HEK293 (cell line): ENCODE data around the gene ARHGAP15.

Experiments
- CTCF ChIA-PET: fragments of 350-600 bp; formaldehyde crosslinking; extraction: SDS; loops from one replicate; lab custom pipeline; 2021; ENCODE audit warnings: antibody characterized with exemption; lab: Yijun Ruan, JAX
- POLR2A ChIA-PET: fragments of 300-600 bp; formaldehyde crosslinking; extraction: SDS; loops from one replicate; lab custom pipeline; 2020; ENCODE audit warnings: antibody characterized with exemption, inconsistent platforms; lab: Yijun Ruan, JAX
- H3K27ac ChIP-seq: fragments of 200-500 bp; sonication (Bioruptor generic); 2 replicates; pipeline ENCODE4 v1.5.1; 2014; ENCODE audit warnings: low read depth, low read length, control low read depth, inconsistent platforms; ENCODE audit errors: extremely low read depth
- H3K36me3 ChIP-seq, 2 experiments: fragments of 200-500 bp in 1 of 2; sonication (Bioruptor generic) in 1 of 2; 1 replicate in 1 of 2; 2 replicates in 1 of 2; pipeline ENCODE4 v1.5.1; 2014 to 2017; ENCODE audit warnings: inconsistent platforms in 2 of 2, low read length in 2 of 2; ENCODE audit not compliant: control insufficient read depth in 2 of 2, insufficient read depth in 1 of 2
- H3K4me1 ChIP-seq: fragments of 200-500 bp; sonication (Bioruptor generic); 2 replicates; pipeline ENCODE4 v1.5.1; 2014; ENCODE audit warnings: mild to moderate bottlenecking, low read length, inconsistent platforms; ENCODE audit not compliant: control insufficient read depth, insufficient read depth
- H3K4me3 ChIP-seq: 2 replicates; pipeline ENCODE4 v1.5.1; 2011; ENCODE audit warnings: low read depth, mild to moderate bottlenecking, control low read depth, low read length, moderate library complexity
- H3K9me3 ChIP-seq: fragments of 200-500 bp; sonication (Bioruptor generic); 2 replicates; pipeline ENCODE4 v1.5.1; 2014; ENCODE audit warnings: low read depth, low read length, inconsistent platforms; ENCODE audit not compliant: control insufficient read depth, insufficient read depth
- HOXC10 ChIP-seq: sonication (generic); formaldehyde crosslinking; IDR thresholded peaks from 2 replicates; pipeline ENCODE4 v1.8.1; 2023; ENCODE audit warnings: mild to moderate bottlenecking, missing genetic modification reagents
- OSR2 ChIP-seq: fragments of 450-650 bp; formaldehyde crosslinking; IDR thresholded peaks from 2 replicates; pipeline ENCODE4 v1.5.1; 2016; ENCODE audit warnings: missing biosample characterization, missing genetic modification characterization
- OVOL3 ChIP-seq: fragments of 450-650 bp; formaldehyde crosslinking; IDR thresholded peaks from 2 replicates; pipeline ENCODE4 v1.5.1; 2016; ENCODE audit warnings: missing biosample characterization, missing genetic modification characterization
- SP2 ChIP-seq: fragments of 450-650 bp; formaldehyde crosslinking; IDR thresholded peaks from 2 replicates; pipeline ENCODE4 v1.5.1; 2016; ENCODE audit warnings: missing biosample characterization, missing genetic modification characterization
- ZBTB7A ChIP-seq: fragments of 450-650 bp; formaldehyde crosslinking; IDR thresholded peaks from 2 replicates; pipeline ENCODE4 v1.5.1; 2016; ENCODE audit warnings: low read depth, missing biosample characterization, missing genetic modification characterization
- ZNF184 ChIP-seq: fragments of 450-650 bp; IDR thresholded peaks from 2 replicates; pipeline ENCODE4 v1.5.1; 2018; ENCODE audit warnings: missing biosample characterization, mild to moderate bottlenecking, missing genetic modification characterization
- ZNF23 ChIP-seq: fragments of 450-650 bp; formaldehyde crosslinking; IDR thresholded peaks from 2 replicates; pipeline ENCODE4 v1.5.1; 2016; ENCODE audit warnings: missing biosample characterization, missing genetic modification characterization, borderline replicate concordance
- ZNF266 ChIP-seq: fragments of 450-650 bp; formaldehyde crosslinking; IDR thresholded peaks from 2 replicates; pipeline ENCODE4 v1.5.1; 2016; ENCODE audit warnings: missing biosample characterization, missing genetic modification characterization, low read depth
- ZNF350 ChIP-seq: fragments of 450-650 bp; formaldehyde crosslinking; IDR thresholded peaks from 2 replicates; pipeline ENCODE4 v1.5.0; 2017; ENCODE audit warnings: missing biosample characterization, mild to moderate bottlenecking, missing genetic modification characterization
- ZNF391 ChIP-seq: fragments of 450-650 bp; formaldehyde crosslinking; IDR thresholded peaks from 2 replicates; pipeline ENCODE4 v1.5.1; 2016; ENCODE audit warnings: low read depth, missing biosample characterization, missing genetic modification characterization, borderline replicate concordance
- ZNF521 ChIP-seq: fragments of 450-650 bp; formaldehyde crosslinking; IDR thresholded peaks from 2 replicates; pipeline ENCODE4 v1.5.1; 2017; ENCODE audit warnings: missing biosample characterization, mild to moderate bottlenecking, missing genetic modification characterization
- ZNF555 ChIP-seq: fragments of 450-650 bp; formaldehyde crosslinking; conservative IDR thresholded peaks from 2 replicates; pipeline ENCODE4 v1.5.1; 2017; ENCODE audit warnings: missing biosample characterization, mild to moderate bottlenecking, missing genetic modification characterization, inconsistent platforms
- ZNF561 ChIP-seq: fragments of 450-650 bp; IDR thresholded peaks from 2 replicates; pipeline ENCODE4 v1.5.1; 2018; ENCODE audit warnings: missing biosample characterization, missing genetic modification characterization, borderline replicate concordance
- ZNF777 ChIP-seq: fragments of 450-650 bp; formaldehyde crosslinking; IDR thresholded peaks from 2 replicates; pipeline ENCODE4 v1.5.1; 2017; ENCODE audit warnings: missing biosample characterization, missing genetic modification characterization, borderline replicate concordance
- ZNF837 ChIP-seq: fragments of 450-650 bp; formaldehyde crosslinking; IDR thresholded peaks from 2 replicates; pipeline ENCODE4 v1.5.1; 2016; ENCODE audit warnings: missing biosample characterization, missing genetic modification characterization
- TF ChIP-seq, protein P1 (sequence below): fragments of 450-650 bp; formaldehyde crosslinking; IDR thresholded peaks from 2 replicates; pipeline ENCODE4 v1.5.1; 2016; ENCODE audit warnings: missing biosample characterization, missing genetic modification characterization
- TF ChIP-seq, protein P2 (sequence below): fragments of 450-650 bp; formaldehyde crosslinking; IDR thresholded peaks from 2 replicates; pipeline ENCODE4 v1.5.0; 2017; ENCODE audit warnings: missing biosample characterization, missing genetic modification characterization, borderline replicate concordance
- TF ChIP-seq, protein P3 (sequence below): fragments of 450-650 bp; formaldehyde crosslinking; IDR thresholded peaks from 2 replicates; pipeline ENCODE4 v1.5.1; 2016; ENCODE audit warnings: missing biosample characterization, missing genetic modification characterization, borderline replicate concordance

The ARHGAP15 gene

DNA sequence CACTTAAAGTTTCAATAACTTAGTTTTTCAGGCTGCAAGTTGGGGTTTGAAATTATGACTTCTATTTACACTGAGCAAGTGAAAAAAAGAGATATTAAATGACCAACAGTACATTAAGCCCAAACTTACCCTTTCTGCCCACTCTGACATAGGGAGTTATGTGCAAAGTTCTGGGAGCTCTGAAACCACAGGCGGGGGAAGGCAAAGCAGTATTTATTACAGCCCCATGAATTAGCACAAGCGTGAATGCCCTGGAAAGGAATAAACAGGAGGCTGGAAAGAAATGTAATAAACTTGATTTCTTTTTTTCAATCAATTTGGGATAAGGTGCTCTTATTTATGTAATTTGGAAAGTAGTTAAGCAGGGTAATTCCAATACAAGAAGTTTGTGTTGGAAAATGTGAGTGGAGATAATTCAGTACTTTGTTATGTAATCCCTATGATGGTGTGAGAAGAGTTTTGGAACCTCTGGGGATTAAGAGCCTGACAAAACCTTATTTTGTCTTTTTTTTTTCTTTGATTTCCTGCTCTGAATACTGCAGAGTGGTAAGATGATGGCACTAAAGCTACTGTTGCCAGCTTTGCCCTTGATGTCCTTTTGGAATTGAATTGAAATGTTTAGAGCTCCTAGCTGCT lies 351.5 kb downstream of the ARHGAP15 start (continued):
- TF ChIP-seq, protein P1, sequence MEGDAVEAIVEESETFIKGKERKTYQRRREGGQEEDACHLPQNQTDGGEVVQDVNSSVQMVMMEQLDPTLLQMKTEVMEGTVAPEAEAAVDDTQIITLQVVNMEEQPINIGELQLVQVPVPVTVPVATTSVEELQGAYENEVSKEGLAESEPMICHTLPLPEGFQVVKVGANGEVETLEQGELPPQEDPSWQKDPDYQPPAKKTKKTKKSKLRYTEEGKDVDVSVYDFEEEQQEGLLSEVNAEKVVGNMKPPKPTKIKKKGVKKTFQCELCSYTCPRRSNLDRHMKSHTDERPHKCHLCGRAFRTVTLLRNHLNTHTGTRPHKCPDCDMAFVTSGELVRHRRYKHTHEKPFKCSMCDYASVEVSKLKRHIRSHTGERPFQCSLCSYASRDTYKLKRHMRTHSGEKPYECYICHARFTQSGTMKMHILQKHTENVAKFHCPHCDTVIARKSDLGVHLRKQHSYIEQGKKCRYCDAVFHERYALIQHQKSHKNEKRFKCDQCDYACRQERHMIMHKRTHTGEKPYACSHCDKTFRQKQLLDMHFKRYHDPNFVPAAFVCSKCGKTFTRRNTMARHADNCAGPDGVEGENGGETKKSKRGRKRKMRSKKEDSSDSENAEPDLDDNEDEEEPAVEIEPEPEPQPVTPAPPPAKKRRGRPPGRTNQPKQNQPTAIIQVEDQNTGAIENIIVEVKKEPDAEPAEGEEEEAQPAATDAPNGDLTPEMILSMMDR (tag by site-specific recombination), result no peak

DNA sequence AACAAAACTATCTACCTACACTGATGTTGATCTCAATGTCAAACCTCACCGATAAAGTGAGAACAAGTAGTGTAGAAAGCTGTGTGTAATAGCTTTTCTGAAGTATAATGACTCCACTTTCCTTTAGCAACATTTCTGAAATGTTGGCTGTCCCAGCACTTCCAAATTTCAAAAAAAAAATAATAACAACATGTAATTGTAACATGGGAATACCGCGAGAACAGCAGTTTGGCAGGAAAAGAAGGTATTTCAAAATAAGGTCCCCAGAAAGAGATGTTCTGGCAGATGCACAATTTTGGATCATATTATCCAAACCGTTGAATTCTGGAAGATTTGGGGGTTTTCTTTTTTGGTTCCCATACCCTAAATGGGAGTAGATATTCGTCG lies 352.0 kb downstream of the ARHGAP15 start:
- no peaks in the 10 kb centered on the region for H3K36me3 ChIP-seq
- H3K4me1 ChIP-seq, result peaks cover 3% of the 10 kb centered on the region; the same call in 1 of the 2 replicates
- TF ChIP-seq, protein P2, sequence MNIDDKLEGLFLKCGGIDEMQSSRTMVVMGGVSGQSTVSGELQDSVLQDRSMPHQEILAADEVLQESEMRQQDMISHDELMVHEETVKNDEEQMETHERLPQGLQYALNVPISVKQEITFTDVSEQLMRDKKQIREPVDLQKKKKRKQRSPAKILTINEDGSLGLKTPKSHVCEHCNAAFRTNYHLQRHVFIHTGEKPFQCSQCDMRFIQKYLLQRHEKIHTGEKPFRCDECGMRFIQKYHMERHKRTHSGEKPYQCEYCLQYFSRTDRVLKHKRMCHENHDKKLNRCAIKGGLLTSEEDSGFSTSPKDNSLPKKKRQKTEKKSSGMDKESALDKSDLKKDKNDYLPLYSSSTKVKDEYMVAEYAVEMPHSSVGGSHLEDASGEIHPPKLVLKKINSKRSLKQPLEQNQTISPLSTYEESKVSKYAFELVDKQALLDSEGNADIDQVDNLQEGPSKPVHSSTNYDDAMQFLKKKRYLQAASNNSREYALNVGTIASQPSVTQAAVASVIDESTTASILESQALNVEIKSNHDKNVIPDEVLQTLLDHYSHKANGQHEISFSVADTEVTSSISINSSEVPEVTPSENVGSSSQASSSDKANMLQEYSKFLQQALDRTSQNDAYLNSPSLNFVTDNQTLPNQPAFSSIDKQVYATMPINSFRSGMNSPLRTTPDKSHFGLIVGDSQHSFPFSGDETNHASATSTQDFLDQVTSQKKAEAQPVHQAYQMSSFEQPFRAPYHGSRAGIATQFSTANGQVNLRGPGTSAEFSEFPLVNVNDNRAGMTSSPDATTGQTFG (tag by site-specific recombination), result no peak
- TF ChIP-seq OSR2 (tag by site-specific recombination) (no peak), HOXC10 (CRISPR knock-in tag) (no peak), ZNF777 (tag by site-specific recombination) (no peak), OVOL3 (no peak)
- TF ChIP-seq, protein P3, sequence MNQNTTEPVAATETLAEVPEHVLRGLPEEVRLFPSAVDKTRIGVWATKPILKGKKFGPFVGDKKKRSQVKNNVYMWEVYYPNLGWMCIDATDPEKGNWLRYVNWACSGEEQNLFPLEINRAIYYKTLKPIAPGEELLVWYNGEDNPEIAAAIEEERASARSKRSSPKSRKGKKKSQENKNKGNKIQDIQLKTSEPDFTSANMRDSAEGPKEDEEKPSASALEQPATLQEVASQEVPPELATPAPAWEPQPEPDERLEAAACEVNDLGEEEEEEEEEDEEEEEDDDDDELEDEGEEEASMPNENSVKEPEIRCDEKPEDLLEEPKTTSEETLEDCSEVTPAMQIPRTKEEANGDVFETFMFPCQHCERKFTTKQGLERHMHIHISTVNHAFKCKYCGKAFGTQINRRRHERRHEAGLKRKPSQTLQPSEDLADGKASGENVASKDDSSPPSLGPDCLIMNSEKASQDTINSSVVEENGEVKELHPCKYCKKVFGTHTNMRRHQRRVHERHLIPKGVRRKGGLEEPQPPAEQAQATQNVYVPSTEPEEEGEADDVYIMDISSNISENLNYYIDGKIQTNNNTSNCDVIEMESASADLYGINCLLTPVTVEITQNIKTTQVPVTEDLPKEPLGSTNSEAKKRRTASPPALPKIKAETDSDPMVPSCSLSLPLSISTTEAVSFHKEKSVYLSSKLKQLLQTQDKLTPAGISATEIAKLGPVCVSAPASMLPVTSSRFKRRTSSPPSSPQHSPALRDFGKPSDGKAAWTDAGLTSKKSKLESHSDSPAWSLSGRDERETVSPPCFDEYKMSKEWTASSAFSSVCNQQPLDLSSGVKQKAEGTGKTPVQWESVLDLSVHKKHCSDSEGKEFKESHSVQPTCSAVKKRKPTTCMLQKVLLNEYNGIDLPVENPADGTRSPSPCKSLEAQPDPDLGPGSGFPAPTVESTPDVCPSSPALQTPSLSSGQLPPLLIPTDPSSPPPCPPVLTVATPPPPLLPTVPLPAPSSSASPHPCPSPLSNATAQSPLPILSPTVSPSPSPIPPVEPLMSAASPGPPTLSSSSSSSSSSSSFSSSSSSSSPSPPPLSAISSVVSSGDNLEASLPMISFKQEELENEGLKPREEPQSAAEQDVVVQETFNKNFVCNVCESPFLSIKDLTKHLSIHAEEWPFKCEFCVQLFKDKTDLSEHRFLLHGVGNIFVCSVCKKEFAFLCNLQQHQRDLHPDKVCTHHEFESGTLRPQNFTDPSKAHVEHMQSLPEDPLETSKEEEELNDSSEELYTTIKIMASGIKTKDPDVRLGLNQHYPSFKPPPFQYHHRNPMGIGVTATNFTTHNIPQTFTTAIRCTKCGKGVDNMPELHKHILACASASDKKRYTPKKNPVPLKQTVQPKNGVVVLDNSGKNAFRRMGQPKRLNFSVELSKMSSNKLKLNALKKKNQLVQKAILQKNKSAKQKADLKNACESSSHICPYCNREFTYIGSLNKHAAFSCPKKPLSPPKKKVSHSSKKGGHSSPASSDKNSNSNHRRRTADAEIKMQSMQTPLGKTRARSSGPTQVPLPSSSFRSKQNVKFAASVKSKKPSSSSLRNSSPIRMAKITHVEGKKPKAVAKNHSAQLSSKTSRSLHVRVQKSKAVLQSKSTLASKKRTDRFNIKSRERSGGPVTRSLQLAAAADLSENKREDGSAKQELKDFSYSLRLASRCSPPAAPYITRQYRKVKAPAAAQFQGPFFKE (tag by site-specific recombination), result no peak
- POLR2A ChIA-PET, result no interaction called here
- H3K9me3 ChIP-seq, result no peaks in the 10 kb centered on the region
- CTCF ChIA-PET, result no interaction called here
- no peak overlapping the region for H3K27ac ChIP-seq
- no peak overlapping the region for H3K4me3 ChIP-seq

DNA sequence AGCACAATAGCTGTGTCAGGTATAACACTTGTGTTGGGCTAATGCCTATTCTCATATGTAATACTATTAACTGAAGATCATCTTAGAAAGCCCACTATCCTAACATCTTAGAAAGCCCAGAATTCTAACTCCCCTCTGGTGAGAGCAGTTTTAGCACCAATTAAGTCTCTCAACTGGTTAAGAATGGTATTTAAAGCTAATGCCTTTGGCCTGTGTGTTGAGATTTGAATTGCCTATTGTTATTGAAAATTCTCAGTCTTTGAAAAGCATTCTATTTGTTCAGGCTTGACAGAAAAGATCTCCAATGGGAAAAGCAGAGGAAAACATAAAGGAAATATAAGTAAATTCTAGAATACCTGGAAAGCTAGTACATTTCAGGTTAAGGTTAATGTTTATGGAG lies 352.5 kb downstream of the ARHGAP15 start:
- CTCF ChIA-PET, result no interaction called here
- no peak overlapping the region for H3K27ac ChIP-seq

More for the DNA sequence above, 352.5 kb downstream of the ARHGAP15 start:
- Histone ChIP-seq H3K36me3 (no peaks in the 10 kb centered on the region), H3K4me1 (peaks cover 3% of the 10 kb centered on the region; the same call in 1 of the 2 replicates), H3K9me3 (no peaks in the 10 kb centered on the region), H3K4me3 (no peak overlapping the region)
- POLR2A ChIA-PET, result no interaction called here
- TF ChIP-seq SP2 (tag by site-specific recombination) (no peak), ZNF561 (tag by site-specific recombination) (no peak), ZBTB7A (tag by site-specific recombination) (no peak), ZNF391 (no peak), ZNF184 (tag by site-specific recombination) (no peak), ZNF521 (no peak), ZNF23 (no peak), ZNF837 (tag by site-specific recombination) (no peak), ZNF266 (tag by site-specific recombination) (no peak), ZNF555 (no peak), ZNF350 (no peak)
